Measurements from ENCODE around the gene MYDGF. TPM values are rescaled to one million over a fixed set of nuclear protein-coding genes. Genes with fewer than 3 reads are reported as not detected.

The MYDGF gene
- total RNA-seq, 1 donor from 2014 or later, result 51.2 TPM

- H3K27me3 Mint-ChIP-seq (ENCODE audit: low read depth), result no peaks in the 10 kb centered on the region
- TF ChIP-seq CTCF (IDR thresholded peaks at IDR 0.05; ENCODE audit: unreplicated experiment), result no peak
- no peak overlapping the region for H3K27ac Mint-ChIP-seq
- no peaks in the 10 kb centered on the region for H3K4me1 Mint-ChIP-seq
- H3K9me3 Mint-ChIP-seq, result no peaks in the 10 kb centered on the region
- no peak overlapping the region for H3K4me3 Mint-ChIP-seq
- no peak for DNase-seq (ENCODE audit: low spot score in 2 of 2, unreplicated experiment in 2 of 2)
- peaks cover 23% of the 10 kb centered on the region for H3K36me3 Mint-ChIP-seq
Observed at GRCh38 chr19:4709440-4710280, 39.5 kb upstream of the MYDGF start.

GRCh38 chr19:4707956-4708650 lies 38.0 kb upstream of the MYDGF start:
- H3K9me3 Mint-ChIP-seq, result no peaks in the 10 kb centered on the region
- H3K4me1 Mint-ChIP-seq, result no peaks in the 10 kb centered on the region
- H3K4me3 Mint-ChIP-seq, result no peak overlapping the region
- H3K27ac Mint-ChIP-seq, result no peak overlapping the region
- H3K27me3 Mint-ChIP-seq (ENCODE audit: low read depth), result no peaks in the 10 kb centered on the region
- peaks cover 22% of the 10 kb centered on the region for H3K36me3 Mint-ChIP-seq
- TF ChIP-seq CTCF (IDR thresholded peaks at IDR 0.05; ENCODE audit: unreplicated experiment), result no peak
- no peak for DNase-seq (ENCODE audit: low spot score in 2 of 2, unreplicated experiment in 2 of 2)

GRCh38 chr19:4707322-4707721 lies 37.2 kb upstream of the MYDGF start:
- no peak for DNase-seq (ENCODE audit: low spot score in 2 of 2, unreplicated experiment in 2 of 2)
- H3K9me3 Mint-ChIP-seq, result no peaks in the 10 kb centered on the region
- no peaks in the 10 kb centered on the region for H3K4me1 Mint-ChIP-seq
- H3K36me3 Mint-ChIP-seq, result peaks cover 25% of the 10 kb centered on the region
- no peak overlapping the region for H3K4me3 Mint-ChIP-seq
- no peaks in the 10 kb centered on the region for H3K27me3 Mint-ChIP-seq (ENCODE audit: low read depth)
- no peak overlapping the region for H3K27ac Mint-ChIP-seq
- no peak for TF ChIP-seq CTCF (IDR thresholded peaks at IDR 0.05; ENCODE audit: unreplicated experiment)

- TF ChIP-seq CTCF (IDR thresholded peaks at IDR 0.05; ENCODE audit: unreplicated experiment), result no peak
- Mint-ChIP-seq H3K36me3 (peaks cover 23% of the 10 kb centered on the region), H3K4me3 (no peak overlapping the region), H3K27ac (no peak overlapping the region), H3K4me1 (no peaks in the 10 kb centered on the region), H3K27me3 (ENCODE audit: low read depth) (no peaks in the 10 kb centered on the region), H3K9me3 (no peaks in the 10 kb centered on the region)
- DNase-seq (ENCODE audit: low spot score in 2 of 2, unreplicated experiment in 2 of 2), result no peak
Observed at GRCh38 chr19:4705413-4706131, 35.4 kb upstream of the MYDGF start.

- Mint-ChIP-seq H3K27me3 (ENCODE audit: low read depth) (no peaks in the 10 kb centered on the region), H3K4me3 (no peak overlapping the region)
Observed at GRCh38 chr19:4704317-4704673, 34.2 kb upstream of the MYDGF start.

More at GRCh38 chr19:4704317-4704673, 34.2 kb upstream of the MYDGF start:
- Mint-ChIP-seq H3K4me1 (no peaks in the 10 kb centered on the region), H3K27ac (no peak overlapping the region), H3K9me3 (no peaks in the 10 kb centered on the region), H3K36me3 (peaks cover 26% of the 10 kb centered on the region)
- DNase-seq (ENCODE audit: low spot score in 2 of 2, unreplicated experiment in 2 of 2), result no peak
- TF ChIP-seq CTCF (IDR thresholded peaks at IDR 0.05; ENCODE audit: unreplicated experiment), result no peak

Measured in mesothelial cell of epicardium (in vitro differentiated cells).